PFSK-1 (cell line): Measurements from ENCODE around the gene GLIS1.

Source experiments
- POLR2AphosphoS5 ChIP-seq: IDR thresholded peaks from 2 replicates; pipeline ENCODE4 v1.6.1; 2012; ENCODE audit warnings: low read depth, mild to moderate bottlenecking, control low read depth, low read length, moderate library complexity
- TAF1 ChIP-seq: IDR thresholded peaks from 2 replicates; pipeline ENCODE4 v1.6.1; 2012; ENCODE audit warnings: low read length, control low read depth, borderline replicate concordance; ENCODE audit not compliant: insufficient read depth

DNA sequence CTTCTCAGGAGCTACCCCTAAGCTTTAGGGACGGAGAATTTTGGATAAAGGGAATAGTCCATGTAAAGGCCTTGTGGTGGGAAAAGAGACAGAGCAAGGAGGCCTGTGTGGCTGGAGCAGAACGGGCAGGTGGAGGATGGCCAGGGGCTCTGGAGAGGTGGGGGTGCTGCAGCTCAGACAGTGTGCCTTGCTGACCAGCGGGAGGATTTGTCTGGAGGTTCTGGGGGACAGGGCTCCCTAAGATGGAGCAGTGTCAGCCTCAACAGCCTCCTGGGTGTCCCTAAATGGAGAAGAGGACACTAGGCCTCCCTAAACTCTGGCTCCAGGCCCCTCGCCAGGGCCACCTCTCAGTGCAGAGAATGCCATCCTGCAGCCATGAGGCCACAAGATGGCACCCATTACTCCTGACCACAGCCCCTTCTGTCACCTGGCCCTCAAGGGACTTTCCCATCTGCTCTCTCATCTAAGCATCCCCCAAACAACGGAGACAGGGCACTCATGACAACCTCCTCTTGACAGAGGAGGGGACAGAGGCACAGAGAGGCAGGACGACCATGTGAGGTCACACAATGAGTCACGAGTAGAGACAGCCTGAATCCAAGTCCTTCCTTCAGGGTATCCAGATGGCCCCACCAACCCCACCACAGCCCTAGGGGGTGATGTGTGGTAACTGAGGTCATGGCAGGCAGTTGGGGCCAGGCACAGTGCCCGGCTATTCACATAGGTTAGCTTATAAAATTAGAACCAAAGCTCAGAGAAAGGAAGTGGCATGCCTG lies 185.0 kb downstream of the GLIS1 start:
- TF ChIP-seq TAF1 (no peak), POLR2AphosphoS5 (no peak)
